ENCODE data around the gene LNPEP. TPM values are rescaled to one million over a fixed set of nuclear protein-coding genes. Genes with fewer than 3 reads are reported as not detected.
"Not testable (repeated sequence)": the region's sequence is repeated elsewhere in the genome, so short reads cannot be mapped to it uniquely, and the experiment has no call there.

The LNPEP gene
- total RNA-seq, 1 experiment from 2014 or later: 85.5 TPM

DNA sequence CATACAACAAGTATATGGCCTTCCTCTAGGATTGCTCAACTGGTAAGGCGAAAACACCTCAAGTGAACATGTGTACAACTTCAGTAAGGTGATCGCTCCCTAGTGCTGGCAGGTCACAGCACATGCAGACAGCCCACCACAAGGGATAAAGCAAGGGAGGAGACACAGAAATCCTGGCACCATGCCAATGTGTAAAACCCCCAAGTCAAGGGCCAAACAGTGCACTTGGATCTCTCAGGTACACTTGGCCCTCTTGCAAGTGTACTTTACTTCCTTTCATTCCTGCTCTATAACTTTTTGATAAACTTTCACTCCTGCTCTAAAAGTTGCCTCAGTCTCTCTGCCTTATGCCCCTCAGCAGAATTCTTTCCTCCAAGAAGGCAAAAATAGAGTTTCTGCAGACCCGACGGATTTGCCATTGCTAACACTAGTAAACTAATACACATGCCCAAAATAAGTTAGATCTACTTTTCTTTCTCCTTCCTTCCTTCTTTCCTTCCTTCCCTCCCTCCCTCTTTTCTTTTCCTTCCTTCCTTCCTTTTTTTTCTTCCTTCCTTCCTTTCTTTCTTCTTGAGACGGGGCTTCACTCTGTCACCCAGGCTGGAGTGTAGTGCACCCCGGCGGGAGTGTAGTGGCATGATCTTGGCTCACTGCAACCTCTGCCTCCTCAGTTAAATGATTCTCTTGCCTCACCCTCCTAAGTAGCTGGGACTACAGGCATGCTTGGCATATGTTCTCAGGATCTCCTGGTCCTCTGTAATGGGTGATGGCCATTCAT is 6.8 kb upstream of the LNPEP start:
- Mint-ChIP-seq H3K4me3 (ENCODE audit: low read depth, unreplicated experiment) (no peak overlapping the region), H3K9me3 (ENCODE audit: low read depth, unreplicated experiment) (no peaks in the 10 kb centered on the region), H3K36me3 (ENCODE audit: insufficient read depth, unreplicated experiment) (peaks cover 9% of the 10 kb centered on the region), H3K27me3 (ENCODE audit: unreplicated experiment) (no peaks in the 10 kb centered on the region), H3K27ac (ENCODE audit: unreplicated experiment) (no peak overlapping the region), H3K4me1 (ENCODE audit: low read depth, unreplicated experiment) (peaks cover 20% of the 10 kb centered on the region)
- CTCF ChIA-PET: no interaction called here
- no TSS peak for BruUV-seq (replicated peaks)
- TF ChIP-seq, protein P1, sequence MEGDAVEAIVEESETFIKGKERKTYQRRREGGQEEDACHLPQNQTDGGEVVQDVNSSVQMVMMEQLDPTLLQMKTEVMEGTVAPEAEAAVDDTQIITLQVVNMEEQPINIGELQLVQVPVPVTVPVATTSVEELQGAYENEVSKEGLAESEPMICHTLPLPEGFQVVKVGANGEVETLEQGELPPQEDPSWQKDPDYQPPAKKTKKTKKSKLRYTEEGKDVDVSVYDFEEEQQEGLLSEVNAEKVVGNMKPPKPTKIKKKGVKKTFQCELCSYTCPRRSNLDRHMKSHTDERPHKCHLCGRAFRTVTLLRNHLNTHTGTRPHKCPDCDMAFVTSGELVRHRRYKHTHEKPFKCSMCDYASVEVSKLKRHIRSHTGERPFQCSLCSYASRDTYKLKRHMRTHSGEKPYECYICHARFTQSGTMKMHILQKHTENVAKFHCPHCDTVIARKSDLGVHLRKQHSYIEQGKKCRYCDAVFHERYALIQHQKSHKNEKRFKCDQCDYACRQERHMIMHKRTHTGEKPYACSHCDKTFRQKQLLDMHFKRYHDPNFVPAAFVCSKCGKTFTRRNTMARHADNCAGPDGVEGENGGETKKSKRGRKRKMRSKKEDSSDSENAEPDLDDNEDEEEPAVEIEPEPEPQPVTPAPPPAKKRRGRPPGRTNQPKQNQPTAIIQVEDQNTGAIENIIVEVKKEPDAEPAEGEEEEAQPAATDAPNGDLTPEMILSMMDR (IDR thresholded peaks at IDR 0.05; ENCODE audit: unreplicated experiment): no peak
- intact Hi-C loops (cut with micrococcal nuclease; ENCODE audit: unreplicated experiment): no loop called here
- no peak for DNase-seq

DNA sequence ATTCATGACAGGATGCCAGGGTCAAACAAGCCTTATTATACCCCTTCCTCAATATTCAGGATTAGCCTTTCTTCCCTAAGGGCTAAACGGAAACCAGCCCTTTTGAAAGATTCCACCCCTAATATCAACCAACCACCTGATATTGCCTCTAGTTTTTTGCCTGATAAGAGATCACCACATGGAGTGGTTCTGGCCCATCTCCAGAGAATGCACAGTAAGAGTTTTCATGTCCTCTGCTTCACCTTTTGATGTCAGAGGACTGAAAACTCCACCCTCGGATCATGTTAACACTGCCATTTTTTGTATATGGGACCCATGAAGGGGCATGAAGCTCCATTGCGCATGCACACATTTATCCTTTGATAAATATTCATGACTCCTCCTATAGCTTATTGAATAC is 5.8 kb upstream of the LNPEP start:
- CTCF ChIA-PET: no interaction called here
- TF ChIP-seq, protein P1 (IDR thresholded peaks at IDR 0.05; ENCODE audit: unreplicated experiment): no peak
- no TSS peak for BruUV-seq (replicated peaks)
- Mint-ChIP-seq H3K36me3 (ENCODE audit: insufficient read depth, unreplicated experiment) (peaks cover 18% of the 10 kb centered on the region), H3K4me1 (ENCODE audit: low read depth, unreplicated experiment) (peaks cover 23% of the 10 kb centered on the region), H3K4me3 (ENCODE audit: low read depth, unreplicated experiment) (no peak overlapping the region), H3K27me3 (ENCODE audit: unreplicated experiment) (no peaks in the 10 kb centered on the region), H3K9me3 (ENCODE audit: low read depth, unreplicated experiment) (no peaks in the 10 kb centered on the region), H3K27ac (ENCODE audit: unreplicated experiment) (no peak overlapping the region)
- no peak for DNase-seq
- intact Hi-C loops (cut with micrococcal nuclease; ENCODE audit: unreplicated experiment): no loop called here

DNA sequence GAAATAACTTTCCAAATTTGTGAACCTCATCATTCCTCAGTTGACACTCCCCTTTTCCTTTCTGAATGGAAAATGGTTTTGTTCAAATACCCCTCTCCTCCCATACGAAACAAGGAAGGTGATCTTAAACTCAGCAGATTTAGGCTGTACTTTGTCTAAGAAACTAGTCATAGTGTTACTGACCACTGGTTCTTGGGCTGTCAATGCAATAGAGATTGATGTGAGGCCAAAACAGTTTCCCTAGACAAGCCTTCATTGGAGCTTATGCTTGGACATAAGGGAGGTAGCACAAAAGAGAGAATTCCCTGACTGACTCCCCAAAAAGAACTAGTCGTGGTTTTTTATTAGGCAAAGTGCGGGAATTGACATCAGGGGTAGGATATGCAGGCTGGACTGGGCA is 5.3 kb upstream of the LNPEP start:
- intact Hi-C loops (cut with micrococcal nuclease; ENCODE audit: unreplicated experiment): no loop called here
- H3K4me1 Mint-ChIP-seq (ENCODE audit: low read depth, unreplicated experiment): peaks cover 23% of the 10 kb centered on the region
- H3K9me3 Mint-ChIP-seq (ENCODE audit: low read depth, unreplicated experiment): no peaks in the 10 kb centered on the region
- CTCF ChIA-PET: no interaction called here
- H3K27ac Mint-ChIP-seq (ENCODE audit: unreplicated experiment): no peak overlapping the region
- peaks cover 24% of the 10 kb centered on the region for H3K36me3 Mint-ChIP-seq (ENCODE audit: insufficient read depth, unreplicated experiment)
- DNase-seq: no peak
- no peaks in the 10 kb centered on the region for H3K27me3 Mint-ChIP-seq (ENCODE audit: unreplicated experiment)
- TF ChIP-seq, protein P1 (IDR thresholded peaks at IDR 0.05; ENCODE audit: unreplicated experiment): no peak
- BruUV-seq (replicated peaks): no TSS peak
- no peak overlapping the region for H3K4me3 Mint-ChIP-seq (ENCODE audit: low read depth, unreplicated experiment)

DNA sequence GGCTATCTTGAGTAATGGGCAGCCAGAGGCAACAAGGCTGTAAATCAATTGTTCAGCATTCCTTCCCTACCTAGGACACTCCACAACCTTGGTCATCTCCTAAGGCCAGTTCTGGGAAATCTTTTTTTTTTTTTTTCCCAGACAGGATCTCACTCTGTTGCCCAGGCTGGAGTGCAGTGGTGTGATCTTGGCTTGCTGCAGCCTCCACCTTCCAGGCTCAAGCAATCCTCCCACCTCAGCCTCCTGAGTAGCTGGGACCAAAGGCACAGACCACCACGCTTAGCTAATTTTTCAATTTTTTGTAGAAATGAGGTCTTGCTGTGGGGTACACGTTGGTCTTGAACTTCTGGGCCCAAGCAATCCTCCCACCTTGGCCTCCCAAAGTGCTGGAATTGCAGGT is 4.8 kb upstream of the LNPEP start:
- DNase-seq; H3K27me3 Mint-ChIP-seq (ENCODE audit: unreplicated experiment); H3K27ac Mint-ChIP-seq (ENCODE audit: unreplicated experiment); intact Hi-C loops (cut with micrococcal nuclease; ENCODE audit: unreplicated experiment); H3K9me3 Mint-ChIP-seq (ENCODE audit: low read depth, unreplicated experiment); BruUV-seq (replicated peaks); H3K4me3 Mint-ChIP-seq (ENCODE audit: low read depth, unreplicated experiment): not testable (repeated sequence)
- CTCF ChIA-PET: interaction anchor here (1.0 kb wide), 1 partner anchor 9 kb away, joined by 3 read pairs; no protein-coding TSS in a partner anchor
- Mint-ChIP-seq H3K4me1 (ENCODE audit: low read depth, unreplicated experiment) (peaks cover 23% of the 10 kb centered on the region), H3K36me3 (ENCODE audit: insufficient read depth, unreplicated experiment) (peaks cover 28% of the 10 kb centered on the region)

DNA sequence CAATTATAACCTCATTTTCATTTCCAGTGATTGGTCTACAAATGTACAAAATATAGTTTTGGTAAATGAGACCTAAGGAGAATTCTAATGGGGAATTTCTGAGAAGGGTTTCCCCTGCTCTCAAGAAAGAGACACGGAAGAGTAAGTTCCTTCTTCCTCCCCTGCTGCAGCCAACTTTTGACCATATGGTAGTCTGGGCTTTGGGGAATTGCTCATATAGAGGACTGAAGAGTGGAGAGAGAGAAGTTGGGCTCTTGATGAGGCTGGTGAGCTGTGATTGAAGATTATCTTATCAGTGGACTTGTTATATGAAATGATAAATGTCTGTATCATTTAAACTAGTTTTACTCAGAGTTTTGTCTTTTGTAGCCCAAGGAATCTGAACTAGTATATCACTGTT is 4.3 kb upstream of the LNPEP start:
- BruUV-seq (replicated peaks): no TSS peak
- H3K27me3 Mint-ChIP-seq (ENCODE audit: unreplicated experiment): no peaks in the 10 kb centered on the region
- no peak for DNase-seq
- no peaks in the 10 kb centered on the region for H3K9me3 Mint-ChIP-seq (ENCODE audit: low read depth, unreplicated experiment)
- TF ChIP-seq, protein P1 (IDR thresholded peaks at IDR 0.05; ENCODE audit: unreplicated experiment): no peak
- peaks cover 34% of the 10 kb centered on the region for H3K36me3 Mint-ChIP-seq (ENCODE audit: insufficient read depth, unreplicated experiment)
- intact Hi-C loops (cut with micrococcal nuclease; ENCODE audit: unreplicated experiment): no loop called here
- no peak overlapping the region for H3K27ac Mint-ChIP-seq (ENCODE audit: unreplicated experiment)
- peaks cover 23% of the 10 kb centered on the region for H3K4me1 Mint-ChIP-seq (ENCODE audit: low read depth, unreplicated experiment)
- CTCF ChIA-PET: interaction anchor here (1.0 kb wide), 1 partner anchor 9 kb away, joined by 3 read pairs; no protein-coding TSS in a partner anchor
- no peak overlapping the region for H3K4me3 Mint-ChIP-seq (ENCODE audit: low read depth, unreplicated experiment)
